DMS 273 (cell line): Measurements from ENCODE around the gene OPHN1.
"Not testable (repeated sequence)": the region's sequence is repeated elsewhere in the genome, so short reads cannot be mapped to it uniquely, and the experiment has no call there.

Experiments
- DNase-seq: peaks from one replicate; lab custom pipeline; 2025; ENCODE audit not compliant: unreplicated experiment; lab: John Stamatoyannopoulos, UW

OPHN1 gene

DNA sequence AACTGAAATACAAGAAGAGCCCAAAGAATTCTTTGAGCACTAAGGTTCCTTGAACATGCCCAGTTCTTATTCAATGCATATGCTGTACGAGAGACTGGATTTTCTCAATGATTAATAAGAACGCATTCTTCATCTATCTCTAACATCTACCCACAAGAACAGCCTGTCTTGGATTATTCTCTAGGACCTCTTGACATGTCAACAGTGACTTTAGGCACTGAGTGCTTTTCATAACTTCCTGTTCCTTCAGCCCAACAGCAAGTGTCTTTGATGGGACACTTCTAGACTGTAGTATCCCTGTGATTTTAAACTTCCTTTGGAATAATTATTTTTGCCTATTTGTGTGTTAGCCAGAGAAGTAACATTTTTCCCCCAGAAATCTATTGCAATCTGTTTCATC, 69.3 kb downstream of the OPHN1 start:
- no peak for DNase-seq

DNA sequence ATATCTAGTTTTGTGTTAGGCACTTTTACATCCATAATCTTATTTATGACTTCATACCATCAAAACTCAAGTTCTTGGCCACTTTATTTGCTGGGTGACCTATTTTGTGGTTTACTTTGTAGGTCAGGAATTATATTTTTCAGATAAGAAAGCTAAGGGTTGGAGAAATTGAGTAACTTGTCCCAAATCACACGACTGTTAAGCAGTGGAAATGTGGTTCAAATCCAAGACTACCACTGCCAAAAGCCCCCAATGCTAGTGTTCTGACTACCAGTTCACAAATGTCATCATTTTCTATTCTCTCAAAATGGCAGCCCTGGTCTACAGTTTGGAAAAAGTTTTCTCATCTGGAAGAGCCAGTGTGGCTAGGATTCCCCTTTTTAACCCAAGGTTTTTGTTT, 74.6 kb downstream of the OPHN1 start:
- no peak for DNase-seq

DNA sequence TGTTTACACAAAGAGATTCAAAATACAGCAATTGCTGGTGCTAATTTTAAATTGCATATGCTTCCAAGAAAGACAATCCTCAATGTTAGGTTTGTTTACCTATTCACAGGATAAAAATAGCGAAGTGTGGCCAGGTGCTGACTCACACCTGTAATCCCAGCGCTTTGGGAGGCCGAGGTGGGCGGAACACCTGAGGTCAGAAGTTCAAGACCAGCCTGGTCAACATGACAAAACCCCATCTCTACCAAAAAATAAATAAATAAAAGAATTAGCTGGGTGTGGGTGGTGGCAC, 77.7 kb downstream of the OPHN1 start:
- no peak for DNase-seq

DNA sequence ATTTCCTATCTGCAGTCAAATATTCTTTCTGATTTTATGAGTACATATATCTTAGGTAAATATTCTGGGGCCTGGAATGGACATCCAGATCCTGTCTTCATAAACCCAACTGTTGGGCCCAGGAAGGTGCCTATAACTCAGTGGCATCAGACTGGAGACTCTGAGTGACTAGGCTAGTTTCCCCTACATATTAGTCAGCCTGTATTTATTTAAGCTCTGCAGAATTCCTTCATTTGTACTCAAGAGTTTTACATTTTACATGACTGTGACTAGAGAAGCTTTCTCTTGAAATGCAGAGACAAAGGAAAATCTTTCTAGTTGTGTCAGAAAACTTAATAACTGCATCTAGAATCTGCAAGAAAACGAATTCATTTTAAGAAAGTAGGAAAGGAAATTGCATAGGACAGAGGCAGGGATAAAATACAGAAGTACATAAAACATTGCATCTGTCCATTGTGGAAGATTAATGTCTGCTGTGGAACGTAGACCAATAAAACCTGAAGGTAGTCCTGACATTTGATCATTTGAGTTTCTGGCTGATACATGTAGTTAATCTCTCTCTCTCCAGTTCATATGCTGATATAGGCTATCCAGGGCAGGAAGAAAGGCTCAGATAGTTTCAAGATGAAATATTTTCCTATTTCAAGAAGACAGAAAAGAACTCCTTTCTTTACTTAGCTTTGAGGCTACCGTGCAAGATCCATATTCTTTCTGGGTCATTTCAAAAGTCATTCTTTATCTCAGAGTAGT, 78.2 kb downstream of the OPHN1 start:
- no peak for DNase-seq

DNA sequence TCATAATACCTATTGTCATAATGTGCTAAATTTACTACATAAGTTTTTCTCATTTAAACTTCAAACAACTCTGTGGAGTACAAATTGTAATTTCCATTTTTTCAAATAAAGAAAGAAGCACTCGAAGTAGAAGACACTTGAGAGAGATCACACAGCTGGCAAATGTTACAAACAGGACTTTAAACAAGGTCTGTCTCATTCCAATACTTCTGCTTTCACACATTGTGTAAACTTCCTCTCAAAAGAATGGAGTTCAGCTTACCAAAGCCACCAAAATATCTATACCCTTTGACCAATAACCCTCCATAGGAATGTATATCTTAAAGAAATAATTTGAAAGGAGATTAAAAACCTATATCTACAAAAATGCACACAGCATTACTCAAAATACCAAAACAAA, 88.3 kb downstream of the OPHN1 start:
- no peak for DNase-seq

DNA sequence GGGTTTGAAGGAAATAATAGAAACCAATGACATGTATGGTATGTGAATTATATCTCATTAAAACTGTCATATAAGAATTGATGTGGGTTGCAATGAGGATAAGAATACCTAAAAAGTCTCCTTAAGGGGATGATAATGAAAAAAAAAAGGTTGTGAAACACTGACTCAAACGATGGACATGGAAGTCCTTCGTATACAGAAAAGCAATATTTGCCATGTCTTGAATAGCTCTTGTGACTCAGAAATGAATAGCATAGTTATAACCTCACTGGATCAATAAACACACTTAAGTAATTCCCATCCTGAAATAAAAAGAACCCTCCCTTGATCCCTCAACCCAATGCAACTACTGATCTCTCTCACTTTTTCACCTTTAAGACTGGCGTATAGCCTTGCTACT, 89.7 kb downstream of the OPHN1 start:
- no peak for DNase-seq

DNA sequence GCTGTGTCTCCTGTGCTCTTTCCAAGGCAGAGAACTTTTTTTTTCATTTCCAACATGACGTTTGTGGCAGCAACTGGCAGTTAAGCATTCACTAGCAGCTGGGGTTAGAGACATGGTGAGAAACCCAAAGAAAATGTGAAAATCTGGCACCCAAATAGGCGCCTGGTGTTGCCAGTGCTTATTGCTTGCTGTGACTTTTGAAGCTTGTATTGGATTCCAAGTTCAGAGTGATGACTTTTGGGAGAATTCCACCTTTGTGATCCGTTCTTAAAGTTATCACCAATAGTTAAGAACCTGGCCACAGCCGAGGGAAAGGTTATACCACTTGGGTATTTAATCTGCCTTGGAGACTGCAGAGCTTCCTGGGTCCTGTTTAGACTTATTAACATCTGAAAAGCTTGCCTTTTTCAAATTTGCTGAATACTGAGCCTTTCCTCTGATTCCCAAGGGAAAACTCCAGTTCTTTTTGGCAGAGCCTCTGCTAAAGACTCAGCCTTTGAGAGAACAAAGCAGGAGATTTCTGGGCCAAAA, 101.0 kb downstream of the OPHN1 start:
- DNase-seq: peak; percentile 24

DNA sequence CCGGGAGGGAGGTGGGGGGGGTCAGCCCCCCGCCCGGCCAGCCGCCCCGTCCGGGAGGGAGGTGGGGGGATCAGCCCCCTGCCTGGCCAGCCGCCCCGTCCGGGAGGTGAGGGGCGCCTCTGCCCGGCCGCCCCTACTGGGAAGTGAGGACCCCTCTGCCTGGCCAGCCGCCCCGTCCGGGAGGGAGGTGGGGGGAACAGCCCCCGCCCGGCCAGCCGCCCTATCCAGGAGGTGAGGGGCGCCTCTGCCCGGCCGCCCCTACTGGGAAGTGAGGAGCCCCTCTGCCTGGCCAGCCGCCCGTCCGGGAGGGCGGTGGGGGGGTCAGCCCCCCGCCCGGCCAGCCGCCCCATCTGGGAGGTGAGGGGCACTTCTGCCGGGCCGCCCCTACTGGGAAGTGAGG, 106.5 kb downstream of the OPHN1 start:
- DNase-seq: not testable (repeated sequence)

DNA sequence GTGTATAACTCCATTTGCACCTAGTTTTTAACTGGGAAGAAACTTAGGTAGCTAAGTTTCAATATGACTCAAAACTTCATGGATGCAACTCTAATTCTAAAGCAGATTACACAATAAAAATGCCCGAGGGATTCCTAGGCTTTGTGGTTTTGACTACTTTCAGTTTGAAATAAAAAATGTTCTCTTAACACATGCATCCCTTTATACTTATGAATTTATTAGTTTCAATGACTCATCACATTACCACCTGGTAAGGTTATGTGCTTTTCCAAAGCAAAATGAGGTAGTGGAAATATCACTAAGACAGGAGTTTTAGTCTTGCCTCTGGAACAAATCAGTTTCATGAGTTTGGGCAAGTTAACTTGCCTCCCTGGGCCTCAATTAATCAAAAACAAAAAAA, 125.5 kb downstream of the OPHN1 start:
- no peak for DNase-seq

DNA sequence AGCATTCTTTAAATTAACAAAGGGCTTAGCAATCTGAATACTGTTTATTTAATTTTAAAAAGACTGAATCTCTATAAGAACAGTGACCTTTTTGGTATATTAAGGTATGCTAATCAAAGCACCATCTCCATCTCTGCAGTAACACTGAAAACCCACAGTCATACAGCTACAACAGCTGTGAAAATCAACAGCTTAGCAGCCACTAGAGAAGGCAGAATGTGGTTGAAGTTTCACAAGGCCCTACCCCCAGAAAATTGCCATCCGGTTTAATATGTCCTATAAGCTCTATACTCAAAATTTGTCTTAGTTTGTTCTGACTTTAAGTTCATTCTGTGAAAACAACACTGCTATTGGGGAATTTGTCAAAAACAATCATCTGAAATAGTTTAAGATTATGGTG, 128.7 kb downstream of the OPHN1 start:
- no peak for DNase-seq

DNA sequence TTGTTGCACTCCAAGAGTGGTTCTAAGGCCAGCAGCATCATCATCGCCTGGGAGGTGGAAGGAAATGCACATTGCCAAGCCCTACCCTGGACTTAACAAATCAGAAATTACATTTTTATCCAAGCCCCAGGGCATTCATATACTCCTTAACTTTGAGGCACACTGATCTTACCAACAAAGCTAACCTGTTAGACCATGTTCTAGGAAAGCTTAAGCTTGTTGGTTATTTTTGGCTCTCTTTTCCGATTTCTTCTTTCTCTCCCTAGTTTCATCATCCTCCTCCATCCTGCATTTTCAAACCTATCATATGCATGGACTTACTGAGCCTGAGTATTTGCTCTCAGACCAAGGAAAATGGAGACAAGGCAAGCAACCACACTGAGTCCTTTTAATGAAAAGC, 133.4 kb downstream of the OPHN1 start:
- DNase-seq: no peak

DNA sequence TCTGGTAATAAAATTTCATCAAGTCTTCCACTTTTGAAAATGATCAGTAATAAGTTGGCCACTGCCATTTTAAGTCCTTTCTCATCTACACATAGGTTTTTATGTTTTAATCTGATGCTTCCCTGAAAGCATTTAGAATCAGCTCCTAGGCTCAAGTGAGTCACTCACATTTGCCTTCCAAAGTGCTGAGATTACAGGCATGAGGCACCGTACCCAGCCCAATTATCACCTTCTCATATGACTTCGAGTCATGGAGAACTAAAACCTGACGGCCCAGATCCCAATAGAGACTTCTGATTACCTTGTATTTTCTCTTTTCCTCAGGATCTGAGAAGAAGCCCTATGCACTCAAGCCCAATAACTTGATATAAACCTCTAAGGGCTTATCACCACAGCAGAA, 140.8 kb downstream of the OPHN1 start:
- no peak for DNase-seq

DNA sequence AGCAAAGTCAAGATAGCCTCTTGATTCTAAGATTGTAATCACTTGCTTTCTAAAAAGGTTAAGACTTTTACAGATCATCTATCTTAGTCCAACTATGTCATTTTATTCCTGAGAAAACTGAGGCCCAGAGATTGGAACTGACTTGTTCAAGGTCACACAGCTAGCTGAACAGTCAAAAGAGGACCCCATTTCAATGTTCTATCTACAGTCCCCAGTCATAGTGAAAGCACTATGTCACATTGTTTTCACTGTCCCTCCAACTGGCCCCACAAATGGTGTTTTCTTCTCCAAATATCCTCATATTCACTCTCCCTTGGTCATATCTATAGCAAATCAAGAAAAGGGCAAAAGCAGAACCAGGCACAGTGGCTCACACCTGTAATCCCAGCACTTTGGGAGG, 145.2 kb downstream of the OPHN1 start:
- DNase-seq: no peak

DNA sequence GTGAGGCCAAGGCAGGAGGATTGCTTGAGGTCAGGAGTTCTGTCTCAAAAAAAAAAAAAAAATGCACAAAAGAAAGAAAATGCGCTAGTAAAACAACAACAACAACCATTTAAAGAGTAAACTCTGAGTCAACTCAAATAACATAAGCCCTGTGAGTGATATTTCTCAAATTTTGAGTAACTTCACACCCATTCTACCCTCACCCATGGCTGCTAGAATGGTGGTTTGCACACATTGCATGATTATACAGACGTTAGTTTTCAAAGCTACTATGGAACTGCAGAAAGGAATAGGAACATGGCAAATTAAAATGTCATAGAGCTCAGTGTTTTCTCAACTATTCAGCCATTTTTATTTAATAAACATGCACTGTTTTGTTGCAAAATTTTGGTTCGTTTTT, 145.9 kb downstream of the OPHN1 start:
- DNase-seq: no peak

DNA sequence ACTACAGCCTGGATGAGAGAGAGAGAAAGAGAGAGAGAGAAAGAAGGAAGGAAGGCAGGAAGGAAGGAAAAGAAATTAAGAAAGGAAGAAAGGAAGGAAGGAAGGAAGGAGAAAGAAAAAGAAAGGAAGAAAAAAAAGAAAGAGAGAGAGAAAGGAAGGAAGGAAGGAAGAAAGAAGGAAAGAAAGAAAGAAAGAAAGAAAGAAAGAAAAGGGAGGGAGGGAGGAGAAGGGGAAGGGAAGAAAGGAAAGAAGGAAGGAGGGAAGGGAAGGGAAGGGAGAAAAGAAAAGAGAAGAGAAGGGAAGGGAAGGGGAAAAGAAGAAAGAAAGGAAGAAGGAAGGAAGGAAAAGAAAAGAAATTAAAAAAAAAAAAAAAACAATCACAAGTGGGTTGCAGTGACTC, 146.3 kb downstream of the OPHN1 start:
- DNase-seq: no peak

DNA sequence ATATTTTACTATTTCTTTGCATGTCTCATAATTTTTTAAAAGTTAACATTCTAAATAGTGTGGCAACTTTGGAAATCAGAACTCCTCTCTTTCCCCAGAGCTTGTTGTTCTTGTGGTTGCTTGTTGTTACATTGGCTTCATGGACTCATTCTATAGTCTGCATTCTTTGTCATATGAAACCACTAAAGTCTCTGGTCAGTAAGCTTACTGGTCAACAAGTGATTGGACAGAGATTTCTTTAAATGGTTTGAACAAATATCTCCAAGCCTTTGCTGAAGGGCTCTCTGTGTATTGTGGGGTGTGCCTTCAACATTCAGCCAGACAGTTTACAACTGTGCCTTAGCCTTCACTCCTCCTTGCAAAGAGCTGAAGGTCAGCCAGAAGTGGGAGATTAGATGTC, 147.2 kb downstream of the OPHN1 start:
- DNase-seq: no peak

DNA sequence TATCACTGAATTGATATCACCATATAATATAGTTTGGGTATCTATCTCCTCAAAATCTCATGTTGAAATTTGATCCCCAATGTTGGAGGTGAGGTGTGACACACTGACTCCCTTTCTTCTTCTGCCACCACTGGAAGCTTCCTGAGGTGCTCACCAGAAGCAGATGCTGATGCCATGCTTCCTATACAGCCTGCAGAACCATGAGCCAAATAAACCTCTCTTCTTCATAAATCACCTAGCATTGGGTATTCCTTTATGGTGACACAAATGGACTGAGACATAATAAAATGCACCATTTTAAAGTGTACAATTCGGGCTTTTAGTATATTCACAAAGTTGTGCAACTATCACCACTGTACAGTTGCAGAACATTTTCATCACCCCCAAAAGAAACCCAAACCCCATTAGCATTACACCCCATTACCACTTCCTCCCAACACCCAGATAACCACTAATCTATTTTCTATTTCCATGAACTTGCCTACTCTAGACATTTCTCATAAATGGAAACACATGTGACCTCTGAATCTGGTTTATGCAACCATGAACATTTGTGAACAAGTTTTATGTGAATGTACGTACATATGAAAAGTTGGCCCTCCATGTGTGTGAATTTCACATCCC, 148.9 kb downstream of the OPHN1 start:
- no peak for DNase-seq

DNA sequence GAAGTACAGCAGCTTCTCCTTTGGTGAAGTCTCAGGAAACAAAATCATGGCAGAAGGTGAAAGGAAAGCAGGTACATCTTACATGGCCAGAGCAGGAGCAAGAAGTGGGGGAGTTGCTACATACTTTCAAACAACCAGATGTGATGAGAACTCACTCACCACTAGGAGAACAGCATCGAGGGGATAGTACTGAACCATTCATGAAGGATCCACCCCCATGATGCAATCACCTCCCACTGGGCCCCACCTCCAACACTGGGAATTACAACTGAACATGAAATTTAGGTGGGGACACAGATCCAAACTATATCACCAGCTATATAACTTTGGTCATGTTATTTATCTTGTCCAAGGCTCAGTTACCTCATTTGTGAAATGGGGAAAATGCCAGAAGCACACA, 159.4 kb downstream of the OPHN1 start:
- DNase-seq: no peak

DNA sequence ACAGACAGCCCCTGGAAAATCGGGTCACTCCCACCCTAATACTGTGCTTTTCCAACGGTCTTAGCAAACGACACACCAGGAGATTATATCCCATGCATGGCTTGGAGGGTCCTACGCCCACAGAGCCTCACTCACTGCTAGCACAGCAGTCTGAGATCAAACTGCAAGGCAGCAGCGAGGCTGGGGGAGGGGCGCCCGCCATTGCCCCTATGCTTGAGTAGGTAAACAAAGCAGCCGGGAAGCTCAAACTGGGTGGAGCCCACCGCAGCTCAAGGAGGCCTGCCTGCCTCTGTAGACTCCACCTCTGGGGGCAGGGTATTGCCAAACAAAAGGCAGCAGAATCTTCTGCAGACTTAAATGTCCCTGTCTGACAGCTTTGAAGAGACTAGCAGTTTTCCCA, 168.5 kb downstream of the OPHN1 start:
- DNase-seq: not testable (repeated sequence)

DNA sequence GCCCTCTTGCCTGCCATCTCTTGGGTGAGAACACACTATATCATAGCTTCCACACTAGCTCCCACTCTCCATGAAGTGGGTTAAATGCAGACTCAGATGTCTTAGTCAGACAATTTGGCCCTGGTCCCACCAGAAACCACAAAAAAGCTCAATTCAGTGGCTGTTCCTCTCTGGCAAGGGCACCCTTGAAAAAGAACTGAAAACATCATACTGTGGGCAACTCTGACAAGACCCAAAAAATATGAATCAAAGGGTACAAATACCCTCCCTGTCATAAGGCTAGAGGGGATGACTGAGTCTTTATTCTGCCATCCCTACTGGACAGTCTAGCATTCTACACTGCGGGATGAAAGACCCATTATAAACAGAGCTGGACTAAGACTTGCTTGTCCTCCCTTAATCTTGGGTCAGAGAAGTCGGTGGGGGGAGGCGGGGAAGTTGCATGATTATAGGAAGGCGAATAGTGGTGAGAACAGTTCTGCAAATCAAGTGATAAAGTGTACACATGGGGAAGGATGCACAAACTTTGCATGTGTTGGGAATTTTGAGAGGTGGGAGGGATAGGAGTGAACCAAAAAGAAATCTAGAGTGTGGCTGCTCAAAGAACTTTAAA, 172.1 kb downstream of the OPHN1 start:
- no peak for DNase-seq

DNA sequence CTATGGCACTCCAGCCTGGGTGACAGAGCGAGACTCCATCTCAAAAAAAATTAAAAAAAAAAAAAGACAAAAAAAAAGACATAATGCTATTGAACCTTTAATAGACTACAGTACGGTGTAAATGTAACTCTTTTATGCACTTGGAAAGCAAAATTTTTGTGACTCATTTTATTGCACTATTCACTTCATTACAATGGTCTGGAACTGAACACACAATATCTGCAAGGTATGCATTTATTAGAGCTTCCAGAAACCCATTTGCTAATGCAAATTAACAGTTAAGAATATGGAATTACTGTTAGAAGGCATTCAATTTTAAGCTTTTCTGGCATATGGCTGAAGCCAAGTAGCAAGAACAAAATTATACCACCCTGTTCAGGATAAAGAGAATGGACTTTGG, 176.3 kb downstream of the OPHN1 start:
- DNase-seq: no peak
